ENCODE measurements around the gene CAMK1D. TPM values are rescaled to one million over a fixed set of nuclear protein-coding genes. Genes with fewer than 3 reads are reported as not detected.

The CAMK1D gene
- total and polyA plus RNA-seq, 2 of the 8 experiments (the other 6 are each of a cell fraction or from before 2014, with no cell fraction given) = 3.5 to 10.6 TPM

GRCh38 chr10:12489357-12489756 lies 140.0 kb downstream of the CAMK1D start:
- POLR2A ChIA-PET (ENCODE audit: partially characterized antibody) = no interaction called here
- no peak for FAIRE-seq

More at GRCh38 chr10:12489357-12489756, 140.0 kb downstream of the CAMK1D start:
- H3K9ac ChIP-seq (replicated peaks in 1 of 4; ENCODE audit: extremely low read depth in 1 of 4, low read depth in 3 of 4, low read length in 3 of 4) = no peak overlapping the region
- H3K4ac ChIP-seq (replicated peaks; ENCODE audit: insufficient read length, low read depth, low read length) = no peak overlapping the region
- no peak overlapping the region for H2AK5ac ChIP-seq (ENCODE audit: low read depth, low read length)
- H3K56ac ChIP-seq (replicated peaks; ENCODE audit: insufficient read length, low read depth, low read length) = no peak overlapping the region
- no peak overlapping the region for H2BK5ac ChIP-seq (ENCODE audit: low read depth, low read length)
- H3K18ac ChIP-seq (ENCODE audit: extremely low read depth, low read length) = no peak overlapping the region
- H3K27me3 ChIP-seq (replicated peaks in 1 of 4; ENCODE audit: control insufficient read depth in 3 of 4, extremely low read depth in 1 of 4, insufficient read depth in 3 of 4, low read length in 3 of 4) = no peaks in the 10 kb centered on the region
- H4K20me1 ChIP-seq (replicated peaks in 1 of 2; ENCODE audit: control insufficient read depth in 1 of 2, insufficient read depth in 2 of 2, low read length in 2 of 2) = no peaks in the 10 kb centered on the region
- DNase-seq (ENCODE audit: low read depth in 1 of 2, low spot score in 2 of 2) = no peak
- H2AFZ ChIP-seq (ENCODE audit: low read length) = no peak overlapping the region
- H2BK15ac ChIP-seq (ENCODE audit: low read length) = no peak overlapping the region
- CTCF ChIA-PET (ENCODE audit: partially characterized antibody) = interaction anchor here (1.0 kb wide), 1 partner anchor 237 kb away, joined by 3 read pairs; no protein-coding TSS in a partner anchor
- no peak overlapping the region for H2BK20ac ChIP-seq (ENCODE audit: low read length)
- H3K79me2 ChIP-seq (ENCODE audit: control insufficient read depth in 1 of 2, insufficient read depth in 2 of 2, low read length in 2 of 2) = no peaks in the 10 kb centered on the region
- peaks cover 3 to 4% of the 10 kb centered on the region in 2 experiments; a peak in 2 of 4 replicates for H3K9me3 ChIP-seq (ENCODE audit: insufficient read depth in 2 of 2, low read depth in 1 of 2, low read length in 1 of 2)
- no peak overlapping the region for H3K4me2 ChIP-seq (ENCODE audit: insufficient read depth in 1 of 2, low read depth in 2 of 2, low read length in 2 of 2)
- H3K27ac ChIP-seq (ENCODE audit: low read depth, low read length) = no peak overlapping the region
- no peak overlapping the region for H4K5ac ChIP-seq (ENCODE audit: insufficient read length, low read depth, low read length)
- peaks cover 0 to 11% (median 6%) of the 10 kb centered on the region in 4 experiments; a peak in 6 of 7 replicates for H3K4me1 ChIP-seq (replicated peaks in 1 of 4; ENCODE audit: control insufficient read depth in 3 of 4, insufficient read depth in 4 of 4, low read length in 3 of 4)
- WGBS, 2 experiments (ENCODE audit: extremely low coverage in 1 of 2, insufficient coverage in 1 of 2, insufficient read length in 1 of 2, insufficient replicate concordance in 2 of 2, low coverage in 1 of 2, low lambda C conversion rate in 2 of 2, missing lambda C conversion rate in 1 of 2) = 78% methylated on average over 8 of the region's 8 CpGs; no CpG with 5 or more reads in 1 of the 2 experiments
- H3K36me3 ChIP-seq (ENCODE audit: control insufficient read depth in 2 of 4, insufficient read depth in 4 of 4, low read length in 3 of 4) = no peaks in the 10 kb centered on the region
- no peak overlapping the region for H2BK120ac ChIP-seq (replicated peaks; ENCODE audit: low read depth, low read length)
- H4K8ac ChIP-seq (ENCODE audit: extremely low read depth, insufficient read depth, low read length) = no peak overlapping the region
- no peak overlapping the region for H3K14ac ChIP-seq (ENCODE audit: insufficient read length)
- H3K79me1 ChIP-seq (ENCODE audit: low read depth, low read length) = no peaks in the 10 kb centered on the region
- no peak overlapping the region for H3K4me3 ChIP-seq (ENCODE audit: extremely low read depth in 1 of 4, insufficient read depth in 2 of 4, low read depth in 3 of 4, low read length in 4 of 4)
- no peak overlapping the region for H4K91ac ChIP-seq (replicated peaks; ENCODE audit: insufficient read length, low read length)
- TF ChIP-seq RNF2 (IDR thresholded peaks at IDR 0.05; ENCODE audit: borderline replicate concordance, low read depth, low read length, missing control alignments, poor library complexity, severe bottlenecking) = no peak
- TF ChIP-seq RFX5 (IDR thresholded peaks at IDR 0.05; ENCODE audit: borderline replicate concordance, low read depth, low read length) = no peak
- no peak for TF ChIP-seq CBX5 (IDR thresholded peaks at IDR 0.05; ENCODE audit: low read depth, low read length)
- H3K23ac ChIP-seq (ENCODE audit: insufficient read length) = no peak overlapping the region
- no peak overlapping the region for H2BK12ac ChIP-seq (ENCODE audit: low read depth, low read length)
- H3K23me2 ChIP-seq (ENCODE audit: low read depth, low read length) = no peaks in the 10 kb centered on the region

Measured in H1 (cell line).